Omental fat pad (tissue), 4 donors: ENCODE measurements around the gene MGAM2. TPM values are rescaled to one million over a fixed set of nuclear protein-coding genes. Genes with fewer than 3 reads are reported as not detected.

Experiments used
- ATAC-seq: fragments of 150-250 bp; one replicate; pipeline ENCODE4 v1.9.1; 2016; ENCODE audit warnings: mild to moderate bottlenecking, moderate library complexity; ENCODE audit not compliant: low FRiP score
- DNase-seq: peaks from one replicate; pipeline ENCODE4 v3.0.0-alpha.2; 2019; ENCODE audit warnings: low spot score
- CTCF ChIP-seq, 3 donors: fragments of 450-650 bp; IDR thresholded peaks; one replicate each; pipeline ENCODE4 v1.5.1; 2016 to 2017; ENCODE audit warnings: antibody characterized with exemption in 3 of 3, mild to moderate bottlenecking in 3 of 3, moderate library complexity in 2 of 3
- total RNA-seq, 4 donors: library from RNA; depleted of rRNA; stranded (reverse); fragments of >200 nt; gene quantifications; one replicate each; pipeline ENCODE4 v1.1.0, GENCODE V29; 2016

MGAM2 gene
- total RNA-seq, 4 donors from 2014 or later, result 0.19 to 1.9 (median 0.19) TPM; not detected in 1

- ATAC-seq (no peak), DNase-seq (no peak)
- no peak for TF ChIP-seq CTCF (IDR thresholded peaks at IDR 0.05)
These were observed 2.7 kb downstream of the MGAM2 start for GRCh38 chr7:142114207-142114606.

DNA sequence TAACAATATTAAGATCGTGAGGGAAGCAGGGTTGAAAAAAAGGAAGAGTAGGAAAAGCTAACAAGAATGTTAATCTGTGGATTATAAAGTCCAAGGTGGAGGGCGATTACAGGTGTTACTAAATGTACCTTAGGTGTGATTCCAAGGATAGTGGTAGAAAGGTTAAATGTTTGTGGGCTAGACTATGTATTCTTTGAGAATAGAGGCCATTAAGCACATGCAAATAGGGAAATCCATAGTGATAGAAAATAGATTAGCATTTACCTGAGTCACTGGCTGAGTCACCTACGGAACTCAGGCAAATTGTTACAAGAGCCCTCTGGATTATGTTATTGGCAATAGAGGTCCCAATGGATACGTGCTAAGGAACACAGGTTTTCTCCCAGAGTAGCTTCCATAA, 9.0 kb downstream of the MGAM2 start:
- no peak for TF ChIP-seq CTCF (IDR thresholded peaks at IDR 0.05)
- ATAC-seq, result no peak
- DNase-seq, result no peak

GRCh38 chr7:142123184-142123583, 11.7 kb downstream of the MGAM2 start:
- DNase-seq (no peak), ATAC-seq (no peak)
- no peak for TF ChIP-seq CTCF (IDR thresholded peaks at IDR 0.05)

GRCh38 chr7:142125256-142125955, 13.9 kb downstream of the MGAM2 start:
- TF ChIP-seq CTCF (IDR thresholded peaks at IDR 0.05), result no peak
- ATAC-seq (no peak), DNase-seq (no peak)

- no peak for TF ChIP-seq CTCF (IDR thresholded peaks at IDR 0.05)
- DNase-seq (no peak), ATAC-seq (no peak)
These were observed 18.7 kb downstream of the MGAM2 start for GRCh38 chr7:142130267-142130666.

- no peak for TF ChIP-seq CTCF (IDR thresholded peaks at IDR 0.05)
- ATAC-seq (no peak), DNase-seq (no peak)
These were observed 20.1 kb downstream of the MGAM2 start for GRCh38 chr7:142131439-142132185.

GRCh38 chr7:142133731-142134148, 22.2 kb downstream of the MGAM2 start:
- TF ChIP-seq CTCF (IDR thresholded peaks at IDR 0.05), result no peak
- ATAC-seq, result no peak
- DNase-seq, result no peak
